ENCODE measurements around the gene TEDDM1. TPM values are rescaled to one million over a fixed set of nuclear protein-coding genes. Genes with fewer than 3 reads are reported as not detected.

Gene TEDDM1
- total RNA-seq, 4 donors from 2014 or later = not detected

DNA sequence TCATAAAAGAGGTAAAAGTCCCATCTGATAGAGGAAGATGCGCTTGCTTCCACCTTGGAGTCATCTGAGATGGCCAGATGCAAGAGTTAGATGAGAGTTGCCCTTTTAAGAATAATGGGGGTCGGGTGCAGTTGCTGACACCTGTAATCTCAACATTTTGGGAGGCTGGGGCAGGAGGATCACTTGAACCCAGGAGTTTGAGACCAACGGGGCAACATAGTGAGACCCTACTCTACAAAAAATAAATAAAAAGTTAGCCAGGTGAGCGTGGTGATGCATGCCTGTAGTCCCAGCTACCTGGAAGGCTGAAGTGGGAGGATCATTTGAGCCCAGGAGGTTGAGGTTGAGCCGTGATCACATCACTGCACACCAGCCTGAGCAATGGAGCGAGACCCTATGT is 13.5 kb upstream of the TEDDM1 start:
- TF ChIP-seq, protein P1, sequence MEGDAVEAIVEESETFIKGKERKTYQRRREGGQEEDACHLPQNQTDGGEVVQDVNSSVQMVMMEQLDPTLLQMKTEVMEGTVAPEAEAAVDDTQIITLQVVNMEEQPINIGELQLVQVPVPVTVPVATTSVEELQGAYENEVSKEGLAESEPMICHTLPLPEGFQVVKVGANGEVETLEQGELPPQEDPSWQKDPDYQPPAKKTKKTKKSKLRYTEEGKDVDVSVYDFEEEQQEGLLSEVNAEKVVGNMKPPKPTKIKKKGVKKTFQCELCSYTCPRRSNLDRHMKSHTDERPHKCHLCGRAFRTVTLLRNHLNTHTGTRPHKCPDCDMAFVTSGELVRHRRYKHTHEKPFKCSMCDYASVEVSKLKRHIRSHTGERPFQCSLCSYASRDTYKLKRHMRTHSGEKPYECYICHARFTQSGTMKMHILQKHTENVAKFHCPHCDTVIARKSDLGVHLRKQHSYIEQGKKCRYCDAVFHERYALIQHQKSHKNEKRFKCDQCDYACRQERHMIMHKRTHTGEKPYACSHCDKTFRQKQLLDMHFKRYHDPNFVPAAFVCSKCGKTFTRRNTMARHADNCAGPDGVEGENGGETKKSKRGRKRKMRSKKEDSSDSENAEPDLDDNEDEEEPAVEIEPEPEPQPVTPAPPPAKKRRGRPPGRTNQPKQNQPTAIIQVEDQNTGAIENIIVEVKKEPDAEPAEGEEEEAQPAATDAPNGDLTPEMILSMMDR (IDR thresholded peaks at IDR 0.05) = no peak
- no peak for TF ChIP-seq POLR2A (IDR thresholded peaks at IDR 0.05)
- H3K36me3 ChIP-seq = no peaks in the 10 kb centered on the region
- intact Hi-C loops (cut with DNase I; ENCODE audit: low total_unique reads) = no loop called here

DNA sequence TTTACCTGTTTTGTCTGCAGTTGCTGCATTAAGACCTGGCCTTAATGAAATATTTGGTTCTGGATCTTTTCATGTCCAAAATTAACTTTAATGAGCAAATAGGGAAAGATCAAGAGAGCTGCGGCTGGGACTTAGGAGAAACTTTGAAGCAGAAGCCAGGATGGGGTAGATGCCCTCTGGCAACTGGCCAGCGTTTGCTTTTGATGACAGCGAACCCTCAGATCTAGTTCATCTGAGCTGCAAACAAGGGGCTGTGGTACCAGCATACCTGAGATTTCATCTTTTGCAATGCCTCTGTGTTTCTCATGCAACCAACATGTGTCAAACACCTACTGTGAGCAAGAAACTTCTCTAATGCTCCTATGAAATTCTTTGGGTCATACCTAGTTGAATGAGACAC is 13.0 kb upstream of the TEDDM1 start:
- intact Hi-C loops (cut with DNase I; ENCODE audit: low total_unique reads) = no loop called here
- H3K9me3 ChIP-seq = no peaks in the 10 kb centered on the region
- no peaks in the 10 kb centered on the region for H3K36me3 ChIP-seq
- no peak overlapping the region for H3K4me3 ChIP-seq
- H3K27ac ChIP-seq = no peak overlapping the region
- no peaks in the 10 kb centered on the region for H3K4me1 ChIP-seq
- H3K27me3 ChIP-seq = peaks cover 0 to 2% of the 10 kb centered on the region in 2 donors
- DNase-seq = no peak
- TF ChIP-seq, protein P1 (IDR thresholded peaks at IDR 0.05) = no peak
- no peak for TF ChIP-seq POLR2A (IDR thresholded peaks at IDR 0.05)

More for the DNA sequence above, 13.5 kb upstream of the TEDDM1 start:
- no peaks in the 10 kb centered on the region for H3K4me1 ChIP-seq
- no peaks in the 10 kb centered on the region for H3K27me3 ChIP-seq
- no peaks in the 10 kb centered on the region for H3K9me3 ChIP-seq
- H3K4me3 ChIP-seq = no peak overlapping the region
- DNase-seq = no peak
- H3K27ac ChIP-seq = no peak overlapping the region

DNA sequence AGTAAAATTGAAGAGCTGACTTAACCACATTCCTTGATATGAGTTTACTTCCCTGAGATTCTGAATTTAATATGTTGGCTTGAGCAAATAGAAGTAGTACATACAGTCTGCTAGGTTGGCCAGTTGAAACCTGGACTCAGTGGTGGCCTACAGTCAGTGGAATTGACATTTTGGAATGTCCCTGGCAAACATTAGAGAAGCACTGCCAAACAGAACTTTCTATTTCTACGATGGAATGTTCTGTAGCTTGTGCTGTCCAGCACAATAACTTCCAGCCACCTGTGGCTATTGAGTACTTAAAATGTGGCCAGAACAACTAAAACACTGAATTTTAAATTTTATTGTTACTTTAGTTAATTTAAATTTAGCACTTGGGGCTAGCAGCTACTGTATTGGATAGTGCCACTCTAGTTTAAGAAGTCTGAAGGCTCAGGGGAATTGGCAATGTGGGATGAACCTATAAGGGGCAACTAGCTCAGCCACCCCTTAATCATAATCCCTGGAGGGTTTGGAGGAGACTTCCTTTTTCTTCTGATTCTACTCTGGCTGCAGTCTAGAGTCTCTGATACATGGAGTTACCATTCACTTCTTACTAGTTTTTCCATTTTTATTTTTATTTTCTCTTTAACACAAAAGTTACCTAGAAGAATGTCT is 10.3 kb upstream of the TEDDM1 start:
- no peak overlapping the region for H3K27ac ChIP-seq
- TF ChIP-seq, protein P1 (IDR thresholded peaks at IDR 0.05) = no peak
- no peak for TF ChIP-seq POLR2A (IDR thresholded peaks at IDR 0.05)
- no peak for DNase-seq

DNA sequence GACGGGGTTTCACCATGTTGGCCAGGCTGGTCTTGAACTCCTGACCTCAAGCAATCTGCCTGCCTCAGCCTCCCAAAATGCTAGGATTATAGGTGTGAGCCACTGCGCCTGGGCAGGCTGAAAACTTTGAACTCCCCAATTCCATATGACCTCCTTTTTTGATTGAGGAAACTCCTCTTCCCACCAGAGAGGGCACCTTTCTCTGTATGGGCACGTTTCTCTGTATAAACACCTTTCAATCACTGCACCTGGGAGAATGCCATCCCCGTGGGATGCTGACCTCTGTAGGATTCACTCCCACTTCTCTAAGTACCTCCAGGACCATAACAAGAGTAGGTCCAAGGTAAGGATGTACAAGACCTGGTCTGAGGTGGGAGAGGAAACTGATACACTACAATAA is 9.7 kb upstream of the TEDDM1 start:
- no peak overlapping the region for H3K27ac ChIP-seq
- H3K27me3 ChIP-seq = peaks cover 0 to 2% of the 10 kb centered on the region in 2 donors
- no peaks in the 10 kb centered on the region for H3K4me1 ChIP-seq
- TF ChIP-seq, protein P1 (IDR thresholded peaks at IDR 0.05) = no peak
- TF ChIP-seq POLR2A (IDR thresholded peaks at IDR 0.05) = no peak
- no peak overlapping the region for H3K4me3 ChIP-seq
- H3K9me3 ChIP-seq = no peaks in the 10 kb centered on the region
- intact Hi-C loops (cut with DNase I; ENCODE audit: low total_unique reads) = no loop called here
- no peak for DNase-seq
- H3K36me3 ChIP-seq = no peaks in the 10 kb centered on the region

More for the DNA sequence above, 10.3 kb upstream of the TEDDM1 start:
- H3K4me3 ChIP-seq = no peak overlapping the region
- H3K4me1 ChIP-seq = no peaks in the 10 kb centered on the region
- intact Hi-C loops (cut with DNase I; ENCODE audit: low total_unique reads) = no loop called here
- peaks cover 0 to 2% of the 10 kb centered on the region in 2 donors for H3K27me3 ChIP-seq
- no peaks in the 10 kb centered on the region for H3K9me3 ChIP-seq
- no peaks in the 10 kb centered on the region for H3K36me3 ChIP-seq

DNA sequence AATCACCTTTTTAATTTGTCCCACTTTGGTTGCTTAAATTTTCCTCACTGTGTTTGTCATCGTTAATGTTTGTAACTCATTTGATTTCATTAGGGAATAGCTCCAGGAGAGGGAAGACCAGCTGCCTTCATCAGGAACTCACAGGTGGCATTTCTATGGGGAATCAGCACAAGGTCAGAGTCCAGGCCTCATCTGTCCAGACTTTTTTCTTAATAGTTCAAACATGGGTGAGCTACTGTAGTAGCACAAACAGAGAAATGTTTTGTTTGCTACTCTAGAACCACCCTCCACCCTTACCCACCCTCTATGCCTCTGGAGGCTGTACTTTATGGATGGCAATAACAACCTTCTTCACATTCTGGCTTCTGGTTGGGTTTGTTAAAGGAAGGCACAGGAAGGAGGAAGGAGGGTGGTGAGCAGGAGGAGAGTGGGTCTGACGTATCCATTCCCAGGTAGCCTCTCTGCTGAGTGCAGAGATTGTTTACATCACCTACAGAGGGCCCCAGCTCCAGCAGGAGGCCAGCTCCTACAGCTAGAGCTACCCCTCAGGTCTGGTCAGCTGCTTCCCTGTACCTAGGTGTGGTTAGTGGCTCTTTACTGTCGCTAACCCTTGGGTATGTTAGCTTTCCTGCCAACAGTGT is 8.1 kb upstream of the TEDDM1 start:
- Histone ChIP-seq H3K4me3 (no peak overlapping the region), H3K9me3 (no peaks in the 10 kb centered on the region), H3K36me3 (no peaks in the 10 kb centered on the region), H3K27me3 (peaks cover 0 to 2% of the 10 kb centered on the region in 2 donors), H3K4me1 (no peaks in the 10 kb centered on the region), H3K27ac (no peak overlapping the region)
- TF ChIP-seq, protein P1 (IDR thresholded peaks at IDR 0.05) = no peak
- TF ChIP-seq POLR2A (IDR thresholded peaks at IDR 0.05) = no peak
- DNase-seq = no peak
- intact Hi-C loops (cut with DNase I; ENCODE audit: low total_unique reads) = no loop called here
